Right lobe of liver (tissue), 4 donors: ENCODE results near the gene CBLN3.

ENCODE experiments used
- CTCF ChIP-seq, 4 donors: fragments of 200-600 bp in 3 of 4; fragments of 450-650 bp in 1 of 4; IDR thresholded peaks; one replicate each; pipeline versions ENCODE4 v1.5.1 to v1.8.0; 2016 to 2022; ENCODE audit warnings: antibody characterized with exemption in 4 of 4, mild to moderate bottlenecking in 2 of 4
- POLR2A ChIP-seq: fragments of 450-650 bp; IDR thresholded peaks from one replicate; pipeline ENCODE4 v1.6.1; 2017; ENCODE audit warnings: antibody characterized with exemption, mild to moderate bottlenecking
- donor health status: DM: no; HTN: no; CAD: no.
- donor health status: DM: no; HTN: no; CAD: no.
- donor health status: DM: no; HTN: yes; CAD: no.

- TF ChIP-seq CTCF (IDR thresholded peaks at IDR 0.05) (no peak), POLR2A (no peak)
Measured at GRCh38 chr14:24414077-24414476, 15.4 kb downstream of the CBLN3 start.
